GM19467 (cell line): ENCODE measurements around the gene KCNK16.

Source experiments
- ATAC-seq: cut with Tn5 transposase; IDR thresholded peaks from one replicate; pipeline ENCODE4 v1.9.1; 2021; ENCODE audit warnings: mild to moderate bottlenecking, moderate library complexity; ENCODE audit not compliant: unreplicated experiment

Gene KCNK16

DNA sequence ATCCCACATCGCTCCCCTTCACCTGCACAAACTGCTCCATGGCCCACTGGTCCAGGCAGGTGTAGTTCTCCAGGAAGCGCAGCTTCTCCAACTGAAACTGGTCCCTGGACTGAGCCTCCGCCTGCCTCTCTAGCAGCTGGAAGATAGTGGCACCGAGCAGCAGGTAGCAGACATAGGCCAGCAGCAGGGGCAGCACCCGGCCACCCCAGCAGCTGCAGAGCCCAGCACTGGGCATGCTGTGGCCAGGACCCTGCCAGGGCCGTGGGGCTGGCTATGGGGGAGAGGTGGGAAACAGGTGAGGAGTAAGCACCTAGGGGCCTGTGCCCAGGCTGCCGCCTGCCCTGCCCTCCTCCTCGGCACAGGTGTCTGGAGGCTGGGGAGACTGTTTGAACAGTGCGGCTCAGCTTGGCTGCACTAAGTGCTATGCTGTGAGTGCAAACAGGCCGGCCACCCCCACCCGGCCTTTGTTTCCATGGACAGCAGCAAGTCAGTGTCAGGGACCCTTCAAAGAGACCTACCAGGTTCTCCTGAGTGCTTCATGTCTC is at the start of gene KCNK16:
KCNK16 (minus strand) TSS at position 397 of the 545 bp plus-strand sequence; CDS start at position 235, 162 bp downstream.
- ATAC-seq: no peak

DNA sequence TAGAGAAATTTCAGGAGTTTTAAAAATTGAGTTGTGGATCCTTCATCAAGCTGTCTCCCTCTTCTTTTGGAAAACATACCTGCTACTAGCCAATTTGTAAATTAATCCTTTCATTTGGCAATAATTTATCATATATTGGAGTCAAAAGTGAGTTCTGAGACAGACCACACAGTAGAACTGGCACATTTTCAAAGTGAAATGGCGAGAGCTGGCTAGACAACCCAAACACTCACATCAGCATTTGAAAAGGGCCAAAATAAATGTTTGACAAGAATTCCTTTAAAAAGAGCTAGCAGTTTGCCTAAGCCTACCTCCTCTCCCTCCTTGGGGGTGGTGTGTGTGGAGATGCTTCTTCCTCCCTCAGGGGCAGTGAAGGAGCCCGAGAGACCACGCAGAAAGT is 47.9 kb upstream of the KCNK16 start:
- no peak for ATAC-seq

DNA sequence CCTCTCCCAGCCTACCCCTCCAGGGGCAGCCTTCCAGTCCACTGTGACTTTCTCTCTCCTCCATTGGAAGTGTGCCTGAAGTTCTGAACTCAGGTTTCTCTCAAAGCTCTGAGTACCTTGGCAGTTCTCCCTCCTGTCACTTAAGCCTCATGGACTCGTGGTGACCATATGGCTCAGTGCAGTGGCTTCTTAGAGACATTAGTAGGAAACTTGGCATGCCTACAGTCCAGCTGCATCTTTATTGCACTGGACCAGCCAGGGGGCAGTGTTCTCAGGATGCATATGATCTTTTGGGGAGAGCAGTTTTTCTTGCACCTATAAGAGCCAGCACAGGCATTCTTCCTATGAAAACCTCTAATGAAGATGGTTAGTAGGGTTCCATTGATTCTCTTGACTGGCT is 47.5 kb upstream of the KCNK16 start:
- ATAC-seq: no peak

DNA sequence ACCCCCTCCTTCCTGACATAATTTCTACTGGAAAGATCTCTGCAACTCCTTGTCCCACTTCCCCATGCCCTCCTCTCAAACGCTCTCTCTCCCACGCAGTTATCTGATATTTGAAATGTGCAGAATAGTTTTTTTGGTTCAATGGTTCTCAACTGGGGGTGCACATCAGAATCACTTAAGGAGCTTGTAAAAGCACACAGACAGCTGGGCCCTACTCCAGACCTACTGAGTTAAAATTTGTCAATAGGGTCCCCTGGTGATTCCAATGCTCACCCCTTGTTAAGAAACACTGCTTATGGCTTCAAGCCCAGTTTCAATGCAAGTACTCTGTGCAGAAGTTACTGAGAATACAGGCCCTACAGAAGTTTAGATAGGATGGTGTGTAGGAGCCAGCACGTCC is 45.2 kb upstream of the KCNK16 start:
- ATAC-seq: no peak

DNA sequence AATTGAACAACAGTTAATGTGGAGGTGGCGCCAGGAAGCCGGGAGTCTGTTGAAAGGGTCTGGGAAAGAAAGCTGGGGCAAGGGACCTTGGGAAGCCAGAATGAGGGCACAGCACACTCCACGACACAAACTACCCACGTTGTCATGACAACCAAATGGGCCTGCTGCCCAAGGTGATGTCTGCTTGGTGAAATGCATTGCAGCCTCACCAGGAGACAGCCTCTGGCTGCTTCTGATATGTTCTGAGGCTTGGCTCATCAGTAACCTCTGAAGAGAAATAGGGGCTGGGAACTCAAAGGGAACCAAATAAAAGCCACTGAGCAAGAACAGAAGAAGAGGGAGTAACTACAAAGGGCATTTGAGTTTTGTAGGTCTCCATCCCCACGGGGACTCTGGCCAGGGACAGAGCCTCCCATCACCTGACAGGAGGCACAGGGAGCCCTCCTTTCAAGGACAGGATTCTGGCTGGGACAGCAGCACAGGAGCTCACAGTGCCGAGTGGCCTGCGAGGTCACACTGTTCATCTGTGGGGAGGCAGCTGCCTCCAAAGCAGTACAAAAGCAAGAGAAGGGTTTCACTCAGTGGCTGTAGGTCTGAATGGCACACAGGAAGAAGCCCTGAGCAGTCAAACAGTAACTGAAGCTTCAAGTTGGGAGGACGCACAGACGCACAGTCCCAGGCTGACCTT is 44.6 kb upstream of the KCNK16 start:
- ATAC-seq: no peak

DNA sequence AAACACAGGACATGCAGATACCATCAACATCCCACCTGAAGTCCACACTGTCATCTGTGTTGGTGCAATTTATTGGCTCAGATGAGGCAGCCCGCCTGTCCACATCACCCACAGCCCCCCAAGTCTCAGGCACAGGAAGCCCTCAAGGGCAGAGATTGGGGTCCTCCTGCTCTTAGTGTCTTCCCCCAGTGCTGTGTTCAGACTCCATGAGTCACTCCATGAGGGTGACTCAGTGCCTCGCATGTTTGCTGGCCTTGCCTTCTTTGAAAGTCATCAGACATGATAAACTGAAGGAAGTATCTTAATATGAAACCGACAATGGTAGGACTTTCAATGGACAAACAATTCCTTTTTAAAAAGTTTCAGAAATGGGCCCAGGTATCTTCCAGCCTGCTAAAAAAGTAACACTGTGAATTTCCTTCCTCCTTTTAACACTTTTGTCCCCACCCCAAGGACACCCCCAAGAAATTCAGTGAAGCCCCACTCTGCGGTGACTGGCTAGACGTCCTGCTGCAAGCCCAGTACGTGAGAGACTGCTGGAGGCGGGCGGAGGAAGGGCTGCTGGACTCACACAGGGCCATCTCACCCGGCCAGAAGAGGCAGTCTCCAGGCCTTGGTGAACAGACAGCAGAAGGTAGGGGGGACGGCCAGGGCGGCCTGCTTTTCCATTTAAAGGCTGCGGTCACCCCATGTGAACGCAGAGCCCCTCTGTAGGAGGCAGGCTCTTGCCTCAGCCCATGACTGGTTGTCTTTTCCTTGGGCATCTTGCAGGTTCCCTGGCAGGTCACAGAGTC is 43.0 kb upstream of the KCNK16 start:
- no peak for ATAC-seq

DNA sequence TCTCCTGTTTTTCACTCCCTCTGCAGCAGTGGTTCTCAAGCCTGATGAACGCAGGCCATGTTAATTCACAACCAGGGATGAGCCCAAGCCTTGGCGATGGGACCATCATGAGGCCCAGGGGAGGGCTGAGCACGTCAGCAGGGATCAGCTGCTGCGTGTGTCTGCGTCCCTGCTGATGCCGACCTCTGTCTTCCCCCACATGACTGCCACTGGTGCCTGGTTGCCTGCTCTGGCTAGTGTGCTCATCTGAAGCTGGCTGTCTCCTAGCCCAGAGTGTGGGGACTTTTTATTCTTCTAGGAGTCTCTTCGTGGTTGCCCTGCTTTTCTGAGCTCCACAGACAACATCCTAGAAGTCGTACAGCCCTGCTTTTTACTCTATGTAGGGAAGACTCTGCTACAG is 40.8 kb upstream of the KCNK16 start:
- ATAC-seq: no peak

DNA sequence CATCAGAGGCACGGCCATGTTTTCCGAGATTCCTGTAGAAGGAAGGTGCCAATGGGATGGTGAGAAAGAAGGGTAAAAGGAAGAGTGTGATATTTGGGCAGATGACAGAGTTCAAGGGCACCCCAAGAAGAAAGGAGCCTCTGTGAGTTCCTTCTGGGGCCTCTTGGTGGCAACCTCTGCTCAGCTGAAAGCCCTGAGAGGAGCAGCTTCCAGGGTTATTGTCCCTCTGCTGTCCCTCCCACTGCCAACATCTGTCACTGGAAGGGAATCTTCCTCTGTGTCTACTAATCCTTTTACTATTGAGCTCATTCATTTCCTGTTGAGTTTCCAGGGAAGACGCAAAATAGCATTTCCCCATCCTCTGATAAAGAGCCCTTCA is 40.0 kb upstream of the KCNK16 start:
- ATAC-seq: no peak

DNA sequence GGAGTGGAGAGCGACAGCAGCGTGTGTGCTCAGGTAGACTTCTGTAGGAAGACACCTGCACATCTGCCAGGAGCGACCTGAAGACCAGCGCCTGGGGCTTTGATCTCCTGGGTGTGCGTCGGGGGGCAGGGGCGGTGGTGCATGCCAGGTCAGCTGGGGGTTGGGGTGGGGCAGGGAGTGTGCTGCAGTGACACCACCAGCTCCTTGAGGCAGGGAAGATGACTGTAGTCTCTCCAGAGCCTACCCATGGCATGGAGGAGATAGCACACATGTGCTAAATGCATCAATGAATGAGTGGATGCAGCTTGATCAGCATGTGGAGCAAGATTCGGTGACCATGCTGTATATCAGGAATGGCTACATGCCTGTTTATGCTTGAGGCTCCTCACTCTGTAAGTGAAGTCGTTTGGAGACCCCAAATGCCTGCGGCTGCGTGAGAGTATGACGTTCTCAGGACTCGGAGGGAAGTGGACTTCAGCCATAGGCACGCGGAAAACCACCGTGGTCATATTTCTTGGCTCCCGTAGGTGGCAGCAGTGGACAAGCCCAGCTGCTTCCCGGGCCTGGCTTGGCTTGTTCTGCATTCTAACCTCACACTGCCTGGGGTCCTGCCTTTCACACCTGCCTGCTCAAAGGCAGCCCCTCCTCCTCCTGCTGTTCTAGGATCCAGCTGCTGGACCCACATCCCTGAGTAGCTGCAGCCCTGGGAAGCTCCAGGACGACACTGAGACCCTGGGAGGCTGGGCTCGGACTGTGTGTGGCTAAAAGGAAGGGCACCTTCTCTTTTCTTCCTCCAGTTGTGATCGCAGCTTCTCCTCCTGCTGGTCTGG is 39.4 kb upstream of the KCNK16 start:
- no peak for ATAC-seq

DNA sequence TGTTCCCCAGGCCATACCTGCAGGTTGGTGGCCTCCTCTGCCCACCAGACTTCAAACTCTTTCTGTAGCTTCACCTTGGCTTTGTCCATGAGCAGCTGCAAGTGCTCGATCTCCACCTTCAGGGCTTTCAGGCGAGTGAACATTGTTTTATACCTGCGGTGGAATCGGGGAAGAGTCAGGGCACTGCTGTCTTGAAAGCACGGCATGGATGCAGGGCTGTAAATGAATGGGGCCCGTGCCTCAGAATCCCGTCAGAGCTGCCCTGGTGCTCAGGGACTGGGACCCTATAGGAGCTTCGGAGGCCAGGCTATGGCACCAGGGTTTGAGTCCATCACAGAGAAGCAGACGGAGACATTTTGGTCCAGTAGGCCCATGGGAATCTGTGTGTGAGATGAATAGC is 37.9 kb upstream of the KCNK16 start:
- no peak for ATAC-seq

DNA sequence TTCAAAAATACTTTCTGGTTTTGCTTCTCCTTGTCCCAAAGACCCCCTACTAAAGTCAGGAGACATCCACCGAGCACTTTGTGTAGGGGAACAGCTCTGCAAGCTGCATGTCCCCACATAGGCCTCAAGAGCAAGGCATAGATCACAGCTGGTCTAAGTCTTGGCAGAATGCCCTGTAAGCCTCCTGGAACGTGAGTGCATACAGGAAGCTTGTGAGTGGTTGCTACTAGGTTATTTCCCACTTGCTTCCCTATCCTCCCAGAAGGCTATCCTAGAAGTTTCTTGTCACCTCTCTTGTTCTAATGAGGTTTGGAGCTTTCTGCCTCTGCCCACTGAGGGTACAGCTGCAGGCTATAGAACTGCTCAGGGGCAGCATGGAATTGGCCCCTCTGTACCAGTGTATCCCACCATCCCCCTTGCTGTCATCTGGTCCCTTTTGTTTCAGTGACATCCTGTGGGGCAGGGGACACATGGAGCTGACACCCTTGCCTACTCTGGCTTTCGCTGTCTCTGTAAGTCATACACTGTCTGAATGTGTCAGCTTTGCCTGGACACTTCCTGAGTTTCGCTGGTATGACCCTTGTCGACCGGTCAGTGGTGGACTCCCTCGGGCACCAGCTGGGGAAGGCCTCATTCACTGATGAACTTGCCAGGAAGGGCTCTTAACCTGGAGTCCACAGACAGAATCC is 35.6 kb upstream of the KCNK16 start:
- no peak for ATAC-seq

DNA sequence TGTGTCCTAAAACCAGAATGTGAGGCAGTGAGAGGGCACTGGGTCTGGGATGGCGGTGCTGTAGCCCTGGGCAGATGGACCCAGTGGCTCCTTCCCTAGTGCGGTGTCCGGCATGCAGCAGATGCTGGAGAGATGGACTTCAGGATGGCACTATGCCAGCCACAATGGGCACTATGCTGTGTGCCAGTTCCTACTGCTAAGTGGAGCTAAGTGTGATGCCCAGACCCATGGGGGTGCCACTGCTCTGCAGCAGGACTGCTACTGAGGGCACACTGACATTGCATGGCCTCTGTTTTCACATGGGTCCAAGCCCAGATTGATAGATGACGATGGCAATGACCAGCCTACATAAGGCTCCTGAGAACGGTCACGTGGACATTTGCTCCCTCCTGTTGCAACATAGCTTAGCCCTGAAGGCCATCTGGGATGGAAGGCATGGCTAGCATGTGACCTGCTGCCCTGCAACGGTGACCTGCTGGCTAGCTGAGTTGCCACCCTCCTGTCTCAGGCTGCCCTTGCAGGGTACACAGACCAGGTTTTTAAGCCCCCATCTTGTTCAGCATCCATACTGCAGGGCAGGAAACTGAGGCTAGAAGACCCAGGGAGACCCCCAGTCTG is 31.3 kb upstream of the KCNK16 start:
- ATAC-seq: no peak

DNA sequence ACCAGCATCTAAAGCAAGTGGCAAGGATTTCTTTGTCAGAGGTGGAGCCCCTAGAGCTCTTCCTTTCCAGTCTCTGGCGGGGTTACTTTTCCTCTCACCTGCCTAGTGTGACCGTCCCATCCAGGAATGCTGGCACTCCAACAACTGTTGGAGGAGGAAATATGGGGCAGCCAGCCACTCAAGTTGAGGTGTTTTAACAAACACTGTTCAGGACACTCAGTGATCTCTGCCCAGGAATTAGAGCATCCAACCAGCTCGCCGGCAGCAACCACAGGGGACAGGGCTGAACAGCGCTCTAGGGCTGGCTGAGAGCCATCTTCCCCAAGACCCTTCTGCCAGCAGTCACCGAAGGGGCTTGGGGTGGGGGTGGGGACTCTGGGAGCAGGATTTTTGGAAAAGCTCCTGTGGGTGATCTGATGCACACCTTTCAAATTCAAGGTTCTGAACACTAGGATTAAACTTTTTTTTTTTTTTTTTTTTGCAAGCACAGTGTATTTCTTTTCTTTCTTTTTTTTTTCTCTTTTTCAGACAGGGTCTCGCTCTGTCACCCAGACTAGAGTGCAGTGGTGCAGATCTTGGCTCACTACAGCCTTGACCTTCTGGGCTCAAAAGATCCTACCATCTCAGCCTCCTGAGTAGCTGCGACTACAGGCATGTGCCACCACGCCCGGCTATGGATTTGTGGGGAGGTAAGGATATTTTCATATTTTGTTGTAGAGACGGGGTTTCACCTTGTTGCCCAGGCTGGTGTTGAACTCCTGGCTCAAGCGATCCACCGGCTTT is 28.4 kb upstream of the KCNK16 start:
- no peak for ATAC-seq

DNA sequence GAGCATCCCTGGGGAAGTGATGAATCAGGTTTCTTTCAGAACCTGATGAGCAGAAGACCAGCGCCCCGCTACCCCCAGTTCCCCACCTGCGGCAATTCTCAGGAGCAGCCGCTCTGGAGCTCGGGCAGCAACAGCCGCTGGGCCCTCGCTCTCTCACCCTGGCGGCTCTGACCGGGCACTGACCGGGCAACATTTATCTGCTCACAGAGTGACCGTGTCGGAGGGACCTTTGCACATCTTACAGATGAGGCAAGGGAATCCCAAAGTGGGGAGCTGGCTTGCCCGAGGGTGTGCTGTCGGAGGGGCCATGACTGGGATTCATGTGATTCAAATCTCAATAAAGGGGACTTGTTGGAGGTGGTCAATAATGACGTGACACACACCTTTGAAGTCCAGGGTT is 26.2 kb upstream of the KCNK16 start:
- no peak for ATAC-seq

DNA sequence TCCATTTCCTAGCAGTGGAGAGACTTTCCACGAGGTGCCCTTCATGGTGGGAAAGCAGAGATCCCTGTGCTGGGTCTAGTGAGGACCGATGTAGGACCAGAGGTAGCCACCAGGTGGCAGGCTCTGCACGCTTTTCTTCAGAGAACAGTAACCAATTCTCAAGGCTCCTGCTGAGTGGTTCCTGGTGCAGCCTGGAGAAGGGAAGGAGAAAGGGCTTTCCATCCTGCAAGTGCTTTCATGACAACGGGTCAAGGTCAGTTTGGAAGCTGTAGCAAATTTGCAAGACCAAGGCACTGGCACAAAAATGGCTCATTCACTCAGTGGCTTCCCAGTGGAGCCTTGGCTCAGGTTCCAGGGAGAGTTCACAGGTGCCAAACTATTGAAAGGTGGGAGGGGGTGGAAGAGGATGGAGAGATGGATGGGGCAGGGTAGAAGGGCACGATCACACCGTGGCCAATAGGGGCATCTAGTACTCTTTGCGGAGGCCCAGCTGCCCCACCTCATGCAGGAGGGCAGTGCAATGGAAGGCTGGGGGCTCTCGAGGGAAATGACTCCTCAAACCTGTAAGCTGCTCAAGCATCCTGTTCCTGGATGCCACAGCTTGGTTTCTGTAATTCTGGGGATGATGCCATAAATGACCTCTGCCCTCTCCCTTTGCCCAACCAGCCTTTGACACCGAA is 25.5 kb upstream of the KCNK16 start:
- peak; percentile 48 for ATAC-seq

DNA sequence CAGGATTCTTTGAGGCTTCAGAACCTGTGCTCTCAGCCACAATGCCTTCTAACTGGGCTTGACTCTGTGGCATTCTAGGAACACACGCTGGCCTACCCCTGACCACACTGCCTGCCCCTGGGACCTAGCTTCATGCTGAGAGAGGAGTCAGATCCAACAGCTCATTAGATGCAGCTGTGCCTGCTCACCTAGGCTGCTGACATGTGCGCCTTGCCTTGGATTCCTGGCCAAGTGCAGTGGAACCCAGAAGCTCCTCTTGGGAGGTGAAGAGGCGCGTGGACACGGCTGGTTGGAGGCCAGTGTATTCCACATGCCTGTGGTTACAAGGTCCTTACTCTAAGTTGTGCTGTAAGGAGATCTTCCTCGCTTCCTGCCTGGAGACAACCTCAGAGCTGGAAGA is 24.7 kb upstream of the KCNK16 start:
- no peak for ATAC-seq

DNA sequence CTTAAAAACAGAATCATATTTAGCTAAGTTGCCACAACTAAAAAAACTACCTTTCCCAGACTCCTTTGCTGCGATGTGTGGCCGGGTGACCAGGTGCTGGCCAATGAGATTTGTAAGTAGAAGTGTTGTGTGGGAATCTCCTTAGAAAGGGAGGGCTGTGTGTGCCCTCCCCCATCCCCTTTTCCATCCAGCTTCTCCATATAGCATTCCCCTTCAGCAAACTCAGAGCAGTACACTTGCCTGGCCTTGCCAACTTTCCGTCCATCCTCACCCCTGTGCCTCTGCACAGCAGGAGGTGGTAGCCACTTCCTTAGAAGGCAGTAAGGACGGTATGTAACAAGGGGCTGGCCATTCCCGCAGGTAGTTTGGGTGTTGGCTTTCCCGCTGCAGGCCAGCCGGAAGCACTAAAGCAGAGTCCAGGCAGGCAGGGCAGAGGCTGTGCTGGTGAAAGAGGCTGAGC is 22.3 kb upstream of the KCNK16 start:
- ATAC-seq: no peak

DNA sequence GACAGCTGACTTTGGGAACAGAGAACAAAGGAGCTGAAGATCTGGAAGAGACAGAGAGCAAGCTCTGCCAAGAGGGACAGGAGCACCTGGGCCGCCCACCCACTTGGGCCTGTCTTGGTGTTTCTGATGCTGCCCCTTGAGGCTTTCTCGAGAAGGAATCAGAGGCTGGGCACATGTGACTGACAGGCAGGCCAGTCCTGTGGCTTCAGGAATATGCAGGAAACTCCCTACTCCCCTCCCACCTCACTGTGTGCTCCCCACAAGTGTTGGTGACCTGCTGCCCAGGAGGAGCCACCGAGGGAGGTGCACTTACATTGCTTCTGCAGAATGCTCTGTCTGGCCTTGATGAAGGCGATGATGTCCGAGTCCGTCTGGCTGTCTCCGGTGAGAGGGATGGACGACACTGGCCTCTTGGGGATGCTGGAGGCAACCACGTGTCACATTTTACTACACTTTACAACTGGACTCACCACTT is 20.9 kb upstream of the KCNK16 start:
- ATAC-seq: no peak
